Measurements from ENCODE around the gene GMDS.

The GMDS gene

DNA sequence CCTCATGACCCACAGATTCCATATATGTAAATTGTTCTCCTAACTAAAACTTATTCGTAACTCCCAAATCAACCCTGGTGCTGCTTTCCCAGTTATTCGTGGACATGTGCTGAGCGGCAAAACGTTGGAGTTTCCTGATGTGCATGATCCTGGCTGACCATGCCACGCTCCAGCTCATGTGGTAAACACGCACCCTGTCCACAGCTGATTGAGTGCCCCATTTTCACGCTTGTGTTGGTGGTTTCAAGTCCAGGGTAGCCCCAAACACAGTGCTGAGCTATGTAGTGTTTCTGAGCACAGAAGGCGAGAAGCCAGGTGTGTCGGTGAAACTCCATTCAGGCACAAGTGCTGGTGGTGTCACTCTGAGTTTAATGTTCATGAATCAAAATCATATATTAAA, 654.8 kb downstream of the GMDS start:
- DNase-seq (ENCODE audit: low read depth in 3 of 3), result no peak

DNA sequence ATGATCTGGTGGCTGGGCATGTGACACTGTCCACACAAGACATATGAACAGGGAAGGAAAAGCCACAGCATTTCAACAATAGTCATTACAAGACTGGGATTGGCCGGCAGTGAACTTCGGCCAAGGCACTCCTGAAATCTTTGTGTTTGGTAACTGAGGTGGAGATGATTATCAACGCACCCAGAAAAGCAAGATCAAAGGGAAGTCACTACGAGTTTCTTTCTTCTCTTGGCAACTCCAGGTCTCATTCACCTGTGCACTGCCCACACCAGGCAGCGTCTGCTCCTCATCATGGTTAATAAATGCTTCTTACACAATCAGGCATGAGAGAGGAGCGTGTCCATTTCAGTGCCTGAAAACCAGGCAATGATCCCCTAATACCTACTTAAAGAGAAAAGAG, 656.2 kb downstream of the GMDS start:
- DNase-seq (ENCODE audit: low read depth in 3 of 3), result no peak

DNA sequence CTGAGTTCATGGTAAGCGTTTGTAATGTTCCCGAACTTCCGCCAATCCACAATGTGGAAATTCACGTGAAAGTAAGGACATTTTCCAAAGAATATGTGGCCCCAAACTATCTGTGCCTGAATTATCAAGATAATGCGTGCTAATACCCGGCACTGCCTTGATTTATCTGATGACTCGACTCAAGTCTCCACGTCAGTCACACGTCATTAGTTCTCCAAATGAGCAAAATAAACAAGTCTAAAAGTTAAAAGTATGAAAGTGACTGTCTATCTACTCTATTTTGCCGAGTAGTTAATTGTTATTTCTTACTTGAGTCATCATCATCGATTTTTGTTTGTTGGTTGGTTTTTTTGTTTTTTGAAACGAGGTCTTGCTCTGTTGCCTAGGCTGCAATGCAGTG, 657.4 kb downstream of the GMDS start:
- no peak for DNase-seq (ENCODE audit: low read depth in 3 of 3)

- no peak for DNase-seq (ENCODE audit: low read depth in 3 of 3)
Observed at GRCh38 chr6:1587546-1587945, 657.9 kb downstream of the GMDS start.

- DNase-seq (ENCODE audit: low read depth in 3 of 3), result no peak
Observed at GRCh38 chr6:1586861-1587450, 658.4 kb downstream of the GMDS start.

DNA sequence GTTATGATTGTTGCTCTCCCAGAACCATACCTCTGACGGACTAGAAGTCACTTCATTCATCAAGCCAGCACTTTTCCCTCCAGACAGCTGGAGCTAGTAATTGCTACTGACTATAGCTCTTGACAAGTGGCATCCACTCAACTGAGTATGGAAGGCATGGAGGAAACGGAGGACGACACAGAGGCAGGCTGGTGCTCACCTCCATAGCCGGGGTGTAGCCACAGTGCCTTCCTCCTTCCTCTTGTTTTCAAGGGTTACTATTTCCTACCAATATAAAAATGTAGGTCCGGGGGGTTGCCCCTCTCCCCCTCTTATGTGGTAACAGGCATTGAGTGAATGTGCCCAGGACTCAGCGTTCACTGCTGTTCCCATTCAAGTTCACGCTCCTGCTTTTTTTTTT, 659.1 kb downstream of the GMDS start:
- DNase-seq (ENCODE audit: low read depth in 3 of 3), result no peak

DNA sequence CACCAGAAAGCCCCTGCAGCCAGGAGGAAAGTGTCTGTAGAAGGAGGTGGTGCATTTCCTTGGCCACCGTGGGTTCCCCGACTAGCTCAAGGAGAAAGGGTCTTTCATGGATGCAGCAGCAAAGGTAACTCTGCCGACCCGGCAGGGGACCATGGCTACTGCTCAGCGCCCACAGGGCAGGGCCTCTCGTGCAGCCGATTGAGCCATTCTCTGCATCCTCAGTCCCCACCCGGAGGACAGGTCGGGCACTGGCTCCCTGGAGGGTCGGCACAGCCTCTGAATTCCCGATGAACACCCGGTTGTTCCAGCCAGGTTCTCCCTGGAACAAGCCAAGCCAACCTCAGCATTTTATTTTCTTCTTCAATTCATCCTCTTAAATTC, 659.7 kb downstream of the GMDS start:
- no peak for DNase-seq (ENCODE audit: low read depth in 3 of 3)

GRCh38 chr6:1584996-1585668, 660.3 kb downstream of the GMDS start:
- no peak for DNase-seq (ENCODE audit: low read depth in 3 of 3)

GRCh38 chr6:1584146-1584545, 661.3 kb downstream of the GMDS start:
- DNase-seq (ENCODE audit: low read depth in 3 of 3), result no peak

- DNase-seq (ENCODE audit: low read depth in 3 of 3), result no peak
Observed at GRCh38 chr6:1581120-1581991, 664.0 kb downstream of the GMDS start.

DNA sequence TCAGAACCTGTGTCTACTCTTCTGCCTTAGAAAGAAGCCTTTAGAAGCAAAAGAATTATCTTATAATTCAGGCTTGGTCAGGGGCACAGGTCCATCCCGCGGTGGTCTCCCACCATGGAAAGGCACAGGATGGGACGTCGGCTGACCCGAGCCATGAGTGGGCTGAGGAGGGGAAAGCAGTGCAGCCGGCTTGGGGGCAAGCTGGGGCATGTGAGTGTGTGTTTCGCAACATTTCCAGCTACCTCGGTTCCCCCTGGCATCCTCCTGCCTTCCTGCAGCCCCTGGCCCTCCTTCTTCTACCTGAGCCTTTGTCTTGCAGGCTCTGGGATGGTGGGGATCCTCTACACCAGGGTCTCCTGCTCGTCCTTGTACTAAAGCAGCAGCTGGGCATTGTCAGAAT, 664.8 kb downstream of the GMDS start:
- no peak for DNase-seq (ENCODE audit: low read depth in 3 of 3)

DNA sequence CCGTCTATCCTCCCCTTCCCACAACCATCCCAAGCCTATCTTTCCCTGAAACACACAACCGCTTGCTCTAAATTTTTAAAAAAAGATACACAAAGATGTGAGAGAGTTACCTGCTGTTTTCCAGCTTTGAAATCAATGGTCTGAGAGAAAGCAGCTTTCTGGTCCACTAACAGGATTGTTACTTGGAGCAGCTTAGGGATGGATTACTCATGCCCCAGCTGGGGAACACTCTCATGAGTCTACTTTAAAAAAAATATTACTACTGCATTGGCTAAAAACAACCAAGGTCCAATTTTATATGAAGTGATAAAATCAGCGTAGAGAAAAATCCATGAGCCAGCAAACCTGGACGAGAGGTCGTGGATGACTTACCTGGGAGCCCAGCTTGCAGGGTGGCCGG, 665.3 kb downstream of the GMDS start:
- DNase-seq (ENCODE audit: low read depth in 3 of 3), result no peak

DNA sequence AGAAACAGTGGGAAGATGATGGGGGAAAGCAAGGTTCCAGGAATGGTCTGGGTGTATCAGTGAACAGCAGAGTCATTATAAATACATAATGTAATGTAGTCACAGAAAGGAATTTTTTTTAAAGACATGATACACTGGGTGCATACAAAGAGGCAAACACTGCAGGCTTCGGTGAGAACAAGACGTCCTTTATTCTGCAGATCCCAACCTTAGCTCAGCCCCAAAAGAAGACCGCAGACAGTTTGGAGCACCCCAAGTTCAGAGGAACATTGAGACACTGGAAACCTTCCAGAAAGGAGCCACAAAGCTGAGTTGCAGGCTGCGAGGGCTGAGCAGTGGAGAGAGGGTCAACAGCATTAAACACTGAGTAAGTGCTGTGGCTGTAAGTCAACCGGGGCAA, 666.3 kb downstream of the GMDS start:
- DNase-seq (ENCODE audit: low read depth in 3 of 3), result no peak

DNA sequence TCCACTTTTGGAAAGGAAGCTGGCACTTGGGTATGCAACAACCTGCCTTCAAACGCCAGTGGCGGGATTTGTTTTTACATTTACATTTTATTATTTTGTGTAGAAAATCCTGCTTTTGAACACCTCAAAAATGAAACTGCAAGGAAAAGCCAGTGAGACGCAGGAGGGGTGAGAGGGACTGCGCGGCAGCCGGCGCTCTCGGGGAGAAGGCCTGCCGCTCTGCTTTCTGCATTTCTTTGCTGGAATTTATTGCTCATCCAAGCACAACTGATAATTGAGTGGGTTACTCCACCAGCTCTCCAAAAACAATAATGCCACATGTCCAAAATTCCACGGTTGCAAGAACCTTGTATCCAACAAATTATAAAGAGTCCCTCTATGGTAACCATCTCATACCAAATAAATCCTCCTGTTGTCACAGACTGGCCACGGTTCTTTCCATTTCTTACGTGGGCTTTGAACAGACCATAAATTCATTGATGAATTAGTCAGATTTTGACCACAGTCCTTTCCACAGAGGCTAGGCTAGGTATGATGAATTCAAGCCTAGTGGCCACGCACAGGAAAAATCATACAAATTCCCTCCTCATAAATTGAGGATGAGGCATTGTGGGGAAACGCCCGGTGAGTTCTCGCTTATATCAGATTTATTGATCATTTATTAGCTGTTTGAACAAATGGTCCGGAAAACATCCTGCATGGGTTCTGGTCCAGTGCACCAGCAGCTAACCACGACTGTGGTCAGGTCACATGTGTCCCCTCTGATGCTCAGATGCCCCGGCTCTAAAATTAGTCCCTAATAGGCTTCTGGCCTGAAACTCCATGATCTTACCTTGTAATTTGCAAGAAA, 667.3 kb downstream of the GMDS start:
- DNase-seq (ENCODE audit: low read depth in 3 of 3), result no peak

DNA sequence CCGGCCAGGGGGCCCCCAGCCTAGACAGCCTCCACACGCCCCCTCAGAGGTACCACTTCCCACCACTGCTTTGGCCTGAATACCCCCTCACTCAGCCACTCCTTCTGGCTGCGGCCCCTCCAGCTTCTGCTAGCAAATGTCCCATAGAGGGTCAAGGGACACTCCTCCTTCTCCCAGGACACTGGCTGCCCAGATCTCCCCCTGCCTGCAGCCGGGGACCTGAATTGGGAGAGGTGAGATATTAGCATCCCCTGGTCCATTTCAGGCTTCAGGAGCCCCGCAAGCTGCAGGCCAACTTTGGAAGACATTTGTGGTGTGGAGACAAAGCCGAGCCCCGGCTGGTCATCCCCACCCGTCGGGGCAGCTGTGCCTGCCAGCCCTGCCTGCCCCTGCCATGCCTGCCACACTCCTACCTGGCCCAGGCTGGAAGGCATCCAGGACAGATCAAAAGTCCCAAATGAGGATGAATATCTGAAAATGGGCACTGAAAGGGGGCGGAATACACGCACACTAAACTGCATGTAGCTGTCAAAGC, 668.2 kb downstream of the GMDS start:
- no peak for DNase-seq (ENCODE audit: low read depth in 3 of 3)

DNA sequence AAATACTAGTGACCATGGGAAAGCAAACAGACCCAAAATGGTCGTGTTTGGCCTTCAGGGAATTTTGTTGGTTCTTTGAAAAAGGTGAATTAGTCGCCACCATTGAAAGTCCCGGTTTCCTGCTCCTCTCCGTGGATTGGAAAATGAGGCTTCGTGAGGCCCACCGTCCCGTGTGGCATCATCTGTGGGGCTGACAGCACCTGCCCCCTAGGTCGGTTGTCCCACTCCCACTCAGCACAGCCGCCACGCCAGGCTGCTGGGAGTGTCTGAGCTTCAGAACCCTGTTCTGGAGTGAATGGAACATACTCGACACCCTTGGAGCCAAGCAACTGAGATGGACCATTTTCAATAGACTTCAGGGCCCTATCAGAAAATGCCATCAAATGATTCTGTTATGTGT, 668.7 kb downstream of the GMDS start:
- DNase-seq (ENCODE audit: low read depth in 3 of 3), result no peak

DNA sequence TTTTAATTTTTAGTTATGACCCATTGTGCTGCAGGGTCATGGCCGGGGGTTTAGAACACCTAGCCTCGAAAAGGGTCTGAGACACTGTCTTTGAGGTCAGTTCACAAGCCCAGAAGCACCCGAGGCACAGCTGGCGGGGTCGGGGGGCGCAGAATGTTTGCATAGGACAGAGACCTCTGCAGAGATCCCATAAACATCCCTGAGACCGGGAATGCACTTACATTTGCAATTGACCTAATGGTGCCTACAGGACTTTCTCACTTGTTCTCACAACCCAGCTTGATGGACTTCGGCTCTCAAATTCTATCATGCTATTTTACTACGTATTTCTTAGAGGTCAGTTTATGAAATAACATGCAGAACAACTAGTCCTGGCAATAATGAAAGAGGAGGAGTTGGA, 669.2 kb downstream of the GMDS start:
- DNase-seq (ENCODE audit: low read depth in 3 of 3), result no peak

GRCh38 chr6:1575210-1576041, 670.0 kb downstream of the GMDS start:
- no peak for DNase-seq (ENCODE audit: low read depth in 3 of 3)

DNA sequence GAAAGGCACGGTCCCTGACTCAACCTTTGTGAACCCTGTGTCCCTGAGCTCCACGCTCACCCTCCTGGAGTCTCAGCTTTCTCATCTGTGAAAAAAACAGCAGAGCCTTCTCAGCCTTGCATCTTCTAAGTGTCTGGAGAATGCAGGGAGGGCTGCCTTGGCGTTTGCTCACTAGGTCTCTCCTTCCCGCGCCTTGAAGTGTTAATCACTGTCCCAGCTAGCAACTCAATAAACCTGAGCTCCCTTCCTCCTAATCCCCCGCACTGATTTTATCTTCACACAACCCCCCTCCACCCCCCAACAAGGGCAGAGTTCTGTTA, 670.6 kb downstream of the GMDS start:
- no peak for DNase-seq (ENCODE audit: low read depth in 3 of 3)

DNA sequence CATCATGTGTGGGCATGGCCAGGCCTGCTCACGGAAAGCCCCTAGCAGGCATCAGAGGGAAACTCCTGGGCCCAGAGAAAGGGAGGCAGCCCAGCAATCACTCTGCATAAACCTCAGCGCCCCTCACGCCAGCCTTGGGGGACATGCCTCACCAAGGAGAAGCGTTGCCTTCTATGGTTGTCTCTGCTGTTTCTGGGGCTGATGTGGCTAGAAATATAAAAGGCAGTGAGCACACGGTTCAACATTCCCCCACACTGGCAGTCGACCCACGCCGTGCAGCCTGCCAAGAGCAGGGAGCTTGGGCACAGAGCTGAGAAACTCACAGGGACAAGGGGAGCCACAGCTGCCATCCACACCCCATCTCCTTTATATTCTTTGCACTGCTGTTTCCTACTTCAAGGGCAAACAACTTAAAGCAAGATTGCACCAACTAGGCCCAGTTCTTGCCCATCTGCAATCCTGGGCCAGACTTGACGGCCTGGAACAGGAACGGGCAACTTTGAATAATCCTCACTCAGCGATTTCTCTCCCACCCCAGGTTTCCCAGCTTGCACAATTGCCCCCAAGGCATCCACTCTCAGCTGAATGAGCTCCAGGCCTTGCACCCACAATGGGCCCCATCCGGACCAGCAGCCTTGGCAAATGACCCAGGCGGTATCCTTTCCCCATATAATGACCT, 671.2 kb downstream of the GMDS start:
- DNase-seq (ENCODE audit: low read depth in 3 of 3), result no peak
